Neuron (in vitro differentiated cells): Measurements from ENCODE around the gene BCL2.

ENCODE experiments used
- H2AFZ ChIP-seq: one replicate; pipeline ENCODE4 v1.6.1; 2013; ENCODE audit warnings: low read depth, mild to moderate bottlenecking, inconsistent platforms, low read length, moderate library complexity
- H3K27me3 ChIP-seq: one replicate; pipeline ENCODE4 v1.6.1; 2013; ENCODE audit warnings: low read length; ENCODE audit not compliant: insufficient read depth
- H3K36me3 ChIP-seq: one replicate; pipeline ENCODE4 v1.6.1; 2013; ENCODE audit warnings: low read length; ENCODE audit not compliant: insufficient read depth
- H3K4me1 ChIP-seq: one replicate; pipeline ENCODE4 v1.6.1; 2013; ENCODE audit warnings: low read length; ENCODE audit not compliant: insufficient read depth
- H3K4me3 ChIP-seq: 2 replicates; pipeline ENCODE4 v1.5.1; 2013; ENCODE audit warnings: mild to moderate bottlenecking, low read length, moderate library complexity
- H3K9me3 ChIP-seq: one replicate; pipeline ENCODE4 v1.6.1; 2013; ENCODE audit warnings: low read length

BCL2 gene

GRCh38 chr18:63283305-63284094 is 36.1 kb downstream of the BCL2 start:
- Histone ChIP-seq H3K9me3 (no peaks in the 10 kb centered on the region), H3K4me3 (no peak overlapping the region), H3K4me1 (no peaks in the 10 kb centered on the region), H2AFZ (no peak overlapping the region), H3K27me3 (no peaks in the 10 kb centered on the region), H3K36me3 (no peaks in the 10 kb centered on the region)

- H3K27me3 ChIP-seq, result no peaks in the 10 kb centered on the region
- no peaks in the 10 kb centered on the region for H3K4me1 ChIP-seq
- H3K4me3 ChIP-seq, result no peak overlapping the region
- no peaks in the 10 kb centered on the region for H3K9me3 ChIP-seq
- H3K36me3 ChIP-seq, result no peaks in the 10 kb centered on the region
- no peak overlapping the region for H2AFZ ChIP-seq
These were observed 36.8 kb downstream of the BCL2 start for GRCh38 chr18:63282793-63283192.

GRCh38 chr18:63273222-63273927 is 46.2 kb downstream of the BCL2 start:
- Histone ChIP-seq H3K36me3 (no peaks in the 10 kb centered on the region), H3K4me1 (peaks cover under 1% of the 10 kb centered on the region), H3K4me3 (no peak overlapping the region), H2AFZ (no peak overlapping the region), H3K9me3 (no peaks in the 10 kb centered on the region), H3K27me3 (no peaks in the 10 kb centered on the region)

GRCh38 chr18:63272638-63273037 is 46.9 kb downstream of the BCL2 start:
- Histone ChIP-seq H3K27me3 (no peaks in the 10 kb centered on the region), H3K36me3 (no peaks in the 10 kb centered on the region), H3K9me3 (no peaks in the 10 kb centered on the region), H3K4me3 (no peak overlapping the region), H3K4me1 (peaks cover 8% of the 10 kb centered on the region), H2AFZ (no peak overlapping the region)

GRCh38 chr18:63271881-63272299 is 47.7 kb downstream of the BCL2 start:
- H3K4me3 ChIP-seq, result no peak overlapping the region
- no peaks in the 10 kb centered on the region for H3K9me3 ChIP-seq
- H3K4me1 ChIP-seq, result peaks cover 10% of the 10 kb centered on the region
- H3K36me3 ChIP-seq, result no peaks in the 10 kb centered on the region
- no peak overlapping the region for H2AFZ ChIP-seq
- no peaks in the 10 kb centered on the region for H3K27me3 ChIP-seq

GRCh38 chr18:63271148-63271547 is 48.4 kb downstream of the BCL2 start:
- no peaks in the 10 kb centered on the region for H3K9me3 ChIP-seq
- H3K4me1 ChIP-seq, result peaks cover 10% of the 10 kb centered on the region
- H2AFZ ChIP-seq, result no peak overlapping the region
- H3K4me3 ChIP-seq, result no peak overlapping the region
- H3K36me3 ChIP-seq, result no peaks in the 10 kb centered on the region
- no peaks in the 10 kb centered on the region for H3K27me3 ChIP-seq

- Histone ChIP-seq H3K9me3 (no peaks in the 10 kb centered on the region), H3K36me3 (no peaks in the 10 kb centered on the region), H3K4me3 (no peak overlapping the region), H3K4me1 (peaks cover 10% of the 10 kb centered on the region), H2AFZ (no peak overlapping the region), H3K27me3 (no peaks in the 10 kb centered on the region)
These were observed 51.4 kb downstream of the BCL2 start for GRCh38 chr18:63267975-63268721.

GRCh38 chr18:63266888-63267790 is 52.4 kb downstream of the BCL2 start:
- no peak overlapping the region for H2AFZ ChIP-seq
- no peak overlapping the region for H3K4me3 ChIP-seq
- peaks cover 10% of the 10 kb centered on the region for H3K4me1 ChIP-seq
- no peaks in the 10 kb centered on the region for H3K36me3 ChIP-seq
- no peaks in the 10 kb centered on the region for H3K9me3 ChIP-seq
- no peaks in the 10 kb centered on the region for H3K27me3 ChIP-seq

GRCh38 chr18:63265326-63265725 is 54.2 kb downstream of the BCL2 start:
- H3K4me3 ChIP-seq, result no peak overlapping the region
- no peaks in the 10 kb centered on the region for H3K9me3 ChIP-seq
- H3K27me3 ChIP-seq, result no peaks in the 10 kb centered on the region
- H2AFZ ChIP-seq, result no peak overlapping the region
- peaks cover 10% of the 10 kb centered on the region for H3K4me1 ChIP-seq
- H3K36me3 ChIP-seq, result no peaks in the 10 kb centered on the region

- H2AFZ ChIP-seq, result no peak overlapping the region
- no peaks in the 10 kb centered on the region for H3K27me3 ChIP-seq
- peaks cover 10% of the 10 kb centered on the region for H3K4me1 ChIP-seq
- H3K9me3 ChIP-seq, result no peaks in the 10 kb centered on the region
- no peaks in the 10 kb centered on the region for H3K36me3 ChIP-seq
- H3K4me3 ChIP-seq, result no peak overlapping the region
These were observed 54.7 kb downstream of the BCL2 start for GRCh38 chr18:63264871-63265270.

GRCh38 chr18:63263444-63263843 is 56.1 kb downstream of the BCL2 start:
- Histone ChIP-seq H3K27me3 (no peaks in the 10 kb centered on the region), H2AFZ (no peak overlapping the region), H3K9me3 (no peaks in the 10 kb centered on the region), H3K4me1 (peaks cover 14% of the 10 kb centered on the region), H3K4me3 (no peak overlapping the region), H3K36me3 (no peaks in the 10 kb centered on the region)
